ENCODE measurements around the gene FMN1.

DNA sequence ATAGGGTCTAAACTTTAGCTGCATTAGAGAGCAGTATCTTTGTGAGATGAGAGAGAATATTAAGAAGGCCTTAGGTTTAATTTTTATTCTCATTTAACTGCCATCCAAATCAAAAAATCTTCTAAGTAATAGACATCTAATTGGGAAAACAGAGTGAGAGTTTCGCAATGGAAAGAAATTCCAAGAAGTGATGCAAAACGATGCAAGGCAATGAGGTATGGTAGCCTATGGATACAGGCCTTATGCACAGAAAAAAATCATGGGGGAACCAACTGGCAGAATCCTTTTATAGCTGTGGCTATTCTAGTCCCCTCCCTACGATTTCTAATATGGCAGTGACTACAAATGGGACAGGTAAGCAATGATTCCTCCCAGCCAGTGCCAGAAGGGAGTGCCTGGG is 250.8 kb downstream of the FMN1 start:
- TF ChIP-seq POLR2AphosphoS5 (IDR thresholded peaks at IDR 0.05; ENCODE audit: borderline replicate concordance, low read depth, low read length): no peak
- no peak for TF ChIP-seq EZH2 (IDR thresholded peaks at IDR 0.05)

Measured in SK-N-MC (cell line).